ENCODE data around the gene TMEM219. TPM values are rescaled to one million over a fixed set of nuclear protein-coding genes. Genes with fewer than 3 reads are reported as not detected.

TMEM219 gene
- total and polyA plus RNA-seq, 2 of the 8 experiments (the other 6 are each of a cell fraction or from before 2014, with no cell fraction given), result 60.2 to 116 TPM

- Histone ChIP-seq H3K27me3 (replicated peaks in 1 of 4; ENCODE audit: control insufficient read depth in 3 of 4, extremely low read depth in 1 of 4, insufficient read depth in 3 of 4, low read length in 3 of 4) (no peaks in the 10 kb centered on the region), H3K4me3 (ENCODE audit: extremely low read depth in 1 of 4, insufficient read depth in 2 of 4, low read depth in 3 of 4, low read length in 4 of 4) (no peak overlapping the region), H3K4me2 (ENCODE audit: insufficient read depth in 1 of 2, low read depth in 2 of 2, low read length in 2 of 2) (no peak overlapping the region), H2AFZ (ENCODE audit: low read length) (no peak overlapping the region), H3K4me1 (replicated peaks in 1 of 4; ENCODE audit: control insufficient read depth in 3 of 4, insufficient read depth in 4 of 4, low read length in 3 of 4) (peaks cover 0 to 6% (median 2%) of the 10 kb centered on the region in 4 experiments; a peak in 3 of 7 replicates), H3K79me1 (ENCODE audit: low read depth, low read length) (no peaks in the 10 kb centered on the region), H4K20me1 (replicated peaks in 1 of 2; ENCODE audit: control insufficient read depth in 1 of 2, insufficient read depth in 2 of 2, low read length in 2 of 2) (peaks cover 0 to 6% of the 10 kb centered on the region in 2 experiments), H4K91ac (replicated peaks; ENCODE audit: insufficient read length, low read length) (no peak overlapping the region), H3K23ac (ENCODE audit: insufficient read length) (no peak overlapping the region), H3K9ac (replicated peaks in 1 of 4; ENCODE audit: extremely low read depth in 1 of 4, low read depth in 3 of 4, low read length in 3 of 4) (no peak overlapping the region), H3K56ac (replicated peaks; ENCODE audit: insufficient read length, low read depth, low read length) (no peak overlapping the region), H3K9me3 (ENCODE audit: insufficient read depth in 2 of 2, low read depth in 1 of 2, low read length in 1 of 2) (no peaks in the 10 kb centered on the region), H2BK12ac (ENCODE audit: low read depth, low read length) (no peak overlapping the region), H3K18ac (ENCODE audit: extremely low read depth, low read length) (no peak overlapping the region), H3K23me2 (ENCODE audit: low read depth, low read length) (no peaks in the 10 kb centered on the region), H2BK20ac (ENCODE audit: low read length) (no peak overlapping the region), H4K8ac (ENCODE audit: extremely low read depth, insufficient read depth, low read length) (peak overlapping the region; percentile 86; the same call in 1 of the 2 replicates), H3K4ac (replicated peaks; ENCODE audit: insufficient read length, low read depth, low read length) (no peak overlapping the region), H3K36me3 (ENCODE audit: control insufficient read depth in 2 of 4, insufficient read depth in 4 of 4, low read length in 3 of 4) (no peaks in the 10 kb centered on the region; a peak in 2 of 8 replicates), H2AK5ac (ENCODE audit: low read depth, low read length) (0 out of 2 replicates have a peak overlapping the region, but pooled peaks have one; percentile 39), H4K5ac (ENCODE audit: insufficient read length, low read depth, low read length) (no peak overlapping the region), H2BK5ac (ENCODE audit: low read depth, low read length) (no peak overlapping the region), H3K27ac (ENCODE audit: low read depth, low read length) (no peak overlapping the region), H2BK15ac (ENCODE audit: low read length) (no peak overlapping the region), H3K79me2 (ENCODE audit: control insufficient read depth in 1 of 2, insufficient read depth in 2 of 2, low read length in 2 of 2) (no peaks in the 10 kb centered on the region), H2BK120ac (replicated peaks; ENCODE audit: low read depth, low read length) (peak overlapping the region; percentile 14), H3K14ac (ENCODE audit: insufficient read length) (no peak overlapping the region)
- CTCF ChIA-PET (ENCODE audit: partially characterized antibody), result interaction anchor here (0.5 to 2.4 kb wide), 14 partner anchors 9 to 123 kb away, joined by 3 to 14 read pairs (median 3); partner anchors contain the start of genes ASPHD1, KCTD13 and MVP
- WGBS, 2 experiments (ENCODE audit: extremely low coverage in 1 of 2, insufficient coverage in 1 of 2, insufficient read length in 1 of 2, insufficient replicate concordance in 2 of 2, low coverage in 1 of 2, low lambda C conversion rate in 2 of 2, missing lambda C conversion rate in 1 of 2), result 94% methylated on average over 11 of the region's 11 CpGs; no CpG with 5 or more reads in 1 of the 2 experiments
- POLR2A ChIA-PET (ENCODE audit: partially characterized antibody), result interaction anchor here (0.6 to 6.4 kb wide), 9 partner anchors 10 to 224 kb away, joined by 3 to 52 read pairs (median 5); partner anchors contain the start of genes ASPHD1, KCTD13, SEZ6L2 and TMEM219
- no peak for DNase-seq (ENCODE audit: low read depth in 1 of 2, low spot score in 2 of 2)
- no peak for FAIRE-seq
- TF ChIP-seq USF2 (IDR thresholded peaks at IDR 0.05; ENCODE audit: low read length) (no peak), SIN3A (conservative IDR thresholded peaks at IDR 0.05 in 1 of 2, IDR thresholded peaks at IDR 0.05 in 1 of 2; ENCODE audit: low read depth in 1 of 2, low read length in 2 of 2) (no peak)
Measured at GRCh38 chr16:29912087-29912486, 49.8 kb upstream of the TMEM219 start.

All from H1 (cell line).